Activated CD4-positive, alpha-beta T cell treated with anti-CD3 and anti-CD28 coated beads for 48 hours (primary cell): ENCODE results near the gene THAP3.
"Not testable (repeated sequence)": the region's sequence is repeated elsewhere in the genome, so short reads cannot be mapped to it uniquely, and the experiment has no call there.

Experiments
- DNase-seq: peaks from one replicate; pipeline ENCODE4 v3.0.0-alpha.2; 2020

The THAP3 gene

DNA sequence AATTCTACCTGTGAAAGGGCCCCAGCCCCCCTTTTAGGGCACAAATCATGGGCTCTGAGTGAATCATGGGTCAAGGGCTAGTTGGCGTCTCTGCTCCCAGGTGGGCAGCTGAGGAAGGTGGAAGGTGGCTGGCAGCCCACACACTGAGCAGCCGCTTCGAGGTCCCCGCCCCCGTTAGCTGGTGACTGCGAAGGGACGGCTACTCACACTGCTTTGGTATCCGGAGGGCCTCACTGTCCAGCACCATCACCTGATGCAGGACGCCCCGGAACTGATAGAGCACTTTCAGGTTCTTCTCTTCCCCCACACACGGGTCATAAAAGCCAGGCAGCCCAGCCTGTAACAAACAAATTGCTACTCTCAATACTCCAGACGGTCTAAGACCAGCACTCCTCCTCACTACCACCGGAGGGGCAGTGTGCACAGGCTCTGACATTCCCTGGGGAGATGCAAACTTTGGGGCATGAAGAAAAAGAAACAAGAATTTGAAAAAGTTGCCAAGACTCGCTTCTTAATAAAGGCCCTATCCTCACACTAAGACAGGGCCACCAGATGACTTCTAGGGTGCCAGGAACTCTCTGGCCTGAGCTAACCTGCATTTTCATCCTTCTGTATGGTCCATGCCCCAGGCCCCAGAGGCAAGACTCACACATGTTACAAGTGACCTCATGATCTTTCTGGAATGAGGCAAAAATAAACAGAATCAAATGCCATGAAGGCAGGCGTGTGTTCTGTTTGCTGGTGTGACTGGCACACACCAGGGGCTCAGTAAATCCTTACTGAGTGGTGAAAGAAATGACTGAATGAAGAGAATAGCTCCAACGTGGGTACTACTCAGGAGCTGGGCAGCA, 11.5 kb downstream of the THAP3 start:
- no peak for DNase-seq

DNA sequence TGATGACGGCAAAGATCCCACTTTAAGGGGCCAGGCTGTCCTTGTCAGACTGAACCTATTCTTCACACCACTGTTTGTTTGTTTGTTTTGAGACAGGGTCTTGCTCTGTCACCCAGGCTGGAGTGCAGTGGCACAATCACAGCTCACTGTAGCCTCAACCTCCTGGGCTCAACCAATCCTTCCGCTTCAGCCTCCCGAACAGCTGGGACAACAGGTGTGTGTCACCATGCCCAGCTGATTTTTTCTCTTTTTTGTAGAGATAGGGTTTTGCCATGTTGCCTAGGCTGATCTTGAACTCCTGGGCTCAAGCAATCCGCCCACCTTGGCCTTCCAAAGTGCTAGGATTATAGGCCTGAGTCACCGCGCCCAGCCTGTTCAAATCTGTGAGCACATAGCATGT, 12.1 kb downstream of the THAP3 start:
- not testable (repeated sequence) for DNase-seq

DNA sequence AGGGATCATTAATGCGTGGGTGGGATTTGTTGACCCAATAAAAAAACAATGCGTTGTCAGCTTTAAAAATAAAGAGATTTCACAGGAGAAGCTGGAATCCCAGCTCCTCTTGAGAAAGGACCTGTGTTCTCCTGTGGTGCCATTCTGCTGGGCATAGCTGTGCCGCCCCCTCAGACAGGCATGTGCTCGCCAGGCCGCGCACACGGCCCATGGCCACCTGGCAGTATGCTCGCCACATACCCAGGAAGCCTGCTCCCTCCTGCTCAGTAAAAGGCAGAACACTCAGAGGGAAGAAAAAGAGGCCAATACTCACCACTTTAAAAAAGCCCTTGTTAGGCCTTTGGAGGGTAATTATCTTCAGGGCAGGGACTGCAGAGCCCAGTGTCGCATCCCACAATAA, 13.1 kb downstream of the THAP3 start:
- DNase-seq = no peak

GRCh38 chr1:6638226-6638625, 13.6 kb downstream of the THAP3 start:
- DNase-seq = no peak

DNA sequence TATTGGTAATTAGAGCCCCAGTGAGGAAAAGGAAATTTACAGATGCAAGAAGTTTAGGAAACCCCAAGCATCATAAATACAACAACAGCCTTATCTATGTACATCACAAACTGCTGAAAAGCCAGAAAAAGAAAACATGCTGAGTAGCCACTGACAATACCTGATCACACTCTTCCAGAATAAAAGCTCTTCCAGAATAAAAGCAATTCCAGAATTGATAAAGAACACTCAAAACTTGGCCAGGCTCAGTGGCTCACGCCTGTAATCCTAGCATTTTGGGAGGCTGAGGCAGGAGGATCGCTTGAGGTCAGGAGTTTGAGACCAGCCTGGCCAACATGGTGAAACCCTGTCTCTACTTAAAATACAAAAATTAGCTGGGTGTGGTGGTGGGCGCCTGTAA, 16.2 kb downstream of the THAP3 start:
- DNase-seq = not testable (repeated sequence)

DNA sequence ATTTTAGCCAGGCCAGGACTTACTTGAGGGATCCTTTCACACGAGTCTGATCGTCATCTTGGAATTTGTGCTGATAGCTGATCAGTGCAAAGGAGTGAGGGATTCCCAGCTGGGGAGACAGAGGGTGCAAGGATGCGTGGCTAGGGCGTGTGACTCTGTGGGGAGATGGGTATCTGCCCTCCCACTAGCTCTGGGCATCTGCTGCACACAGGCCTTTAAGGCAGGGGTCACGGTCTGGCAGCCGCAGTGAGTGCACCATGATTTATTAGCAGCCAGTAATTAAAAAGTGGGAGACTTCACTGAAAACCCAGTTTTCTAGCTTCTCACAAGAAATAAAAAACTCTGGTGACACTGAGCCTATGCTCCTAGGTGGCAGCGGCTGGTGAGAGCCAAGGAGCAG, 20.4 kb downstream of the THAP3 start:
- no peak for DNase-seq

DNA sequence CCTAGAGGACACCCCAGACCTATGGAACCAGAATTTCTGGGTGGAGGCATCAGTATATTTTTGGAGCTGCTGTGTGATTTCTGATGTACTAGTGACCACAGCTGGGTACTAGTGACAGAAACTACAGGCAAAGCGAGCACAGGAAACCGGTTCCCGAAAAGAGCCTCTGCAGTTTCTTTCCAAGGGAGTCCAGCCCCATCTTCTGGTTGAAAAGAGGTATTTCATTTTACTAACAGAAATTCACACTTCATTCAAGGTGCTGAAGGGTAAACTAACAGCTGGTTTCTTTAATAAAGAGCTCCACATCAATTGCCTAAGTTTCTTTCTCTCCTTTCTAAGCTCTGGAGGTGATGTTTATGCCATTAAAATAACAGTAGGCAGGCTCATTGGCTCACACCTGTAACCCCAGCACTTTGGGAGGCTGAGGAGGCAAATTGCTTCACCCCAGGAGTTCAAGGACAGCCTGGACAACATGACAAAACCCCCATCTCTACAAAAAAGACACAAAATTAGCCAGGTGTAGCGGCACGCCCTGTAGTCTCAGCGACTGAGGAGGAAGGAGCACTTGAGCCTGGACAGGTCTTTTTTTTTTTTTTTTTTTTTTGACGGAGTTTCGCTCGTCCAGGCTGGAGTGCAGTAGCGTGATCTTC, 22.0 kb downstream of the THAP3 start:
- peak; percentile 26 for DNase-seq

- no peak for DNase-seq
These were observed 23.9 kb downstream of the THAP3 start for GRCh38 chr1:6648556-6648955.

GRCh38 chr1:6651909-6652308, 27.2 kb downstream of the THAP3 start:
- DNase-seq = no peak

GRCh38 chr1:6652986-6653385, 28.3 kb downstream of the THAP3 start:
- DNase-seq = no peak

GRCh38 chr1:6653436-6654290, 29.0 kb downstream of the THAP3 start:
- DNase-seq = no peak

GRCh38 chr1:6657138-6657537, 32.5 kb downstream of the THAP3 start:
- DNase-seq = no peak

DNA sequence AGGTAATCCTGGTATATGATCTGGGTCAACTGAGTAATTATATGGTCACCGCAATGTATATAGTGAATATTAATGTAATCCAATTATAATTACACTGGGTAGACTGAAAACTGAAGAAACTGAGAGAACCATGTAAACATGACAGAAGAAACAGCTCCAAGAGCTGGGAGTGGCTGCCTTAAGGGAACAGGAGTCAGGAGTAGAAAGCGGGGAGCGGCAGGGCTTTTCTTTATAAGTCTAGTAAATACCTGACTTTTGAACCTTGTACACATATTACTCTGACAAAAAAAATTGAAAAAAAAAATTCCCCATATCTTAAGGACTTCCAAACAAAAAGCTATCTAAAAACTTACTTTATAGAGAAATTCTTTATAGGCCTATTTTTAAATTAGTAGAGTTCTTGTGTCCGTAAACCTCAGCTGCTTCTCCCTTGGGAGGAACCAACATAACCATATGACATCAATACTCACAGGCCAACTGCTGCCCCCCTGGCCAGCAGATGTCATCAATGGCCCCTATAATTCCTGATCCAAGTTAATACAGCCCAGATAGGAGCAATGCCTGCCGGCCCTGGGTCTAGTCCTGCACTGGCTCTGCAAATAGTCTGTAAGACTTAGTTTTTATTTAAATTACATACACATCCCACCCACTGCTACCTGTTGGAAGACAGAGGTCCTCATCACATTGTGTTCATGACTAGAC, 33.8 kb downstream of the THAP3 start:
- DNase-seq = no peak

DNA sequence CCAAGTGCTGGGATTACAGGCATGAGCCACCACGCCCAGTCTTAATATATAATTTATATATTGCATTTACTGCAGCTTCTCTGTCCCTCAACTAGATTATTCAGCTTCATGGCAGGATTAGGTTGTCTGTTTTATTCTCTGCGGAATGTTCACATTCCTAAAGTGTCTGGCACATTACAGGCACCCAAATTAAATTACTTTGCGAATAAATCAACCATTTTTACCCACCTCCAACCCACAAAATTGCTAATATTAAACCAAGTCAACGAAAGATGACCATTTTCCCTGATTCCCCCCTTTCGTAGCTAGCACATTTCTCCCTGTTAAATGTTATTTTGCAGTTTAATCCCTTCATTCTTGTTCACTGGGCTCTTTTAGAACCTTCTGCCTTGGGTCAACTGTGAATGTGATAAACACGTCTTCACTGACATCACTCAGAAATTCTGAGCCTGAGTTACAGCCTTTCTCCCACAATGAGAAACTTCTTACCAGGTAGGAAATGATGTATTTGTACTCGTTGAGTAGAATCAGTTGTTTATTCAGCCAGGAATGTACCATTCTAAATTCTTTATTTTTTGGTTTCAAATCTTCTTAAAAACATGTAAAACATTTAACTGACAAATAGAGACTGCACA, 35.9 kb downstream of the THAP3 start:
- no peak for DNase-seq

GRCh38 chr1:6662468-6662867, 37.8 kb downstream of the THAP3 start:
- not testable (repeated sequence) for DNase-seq

DNA sequence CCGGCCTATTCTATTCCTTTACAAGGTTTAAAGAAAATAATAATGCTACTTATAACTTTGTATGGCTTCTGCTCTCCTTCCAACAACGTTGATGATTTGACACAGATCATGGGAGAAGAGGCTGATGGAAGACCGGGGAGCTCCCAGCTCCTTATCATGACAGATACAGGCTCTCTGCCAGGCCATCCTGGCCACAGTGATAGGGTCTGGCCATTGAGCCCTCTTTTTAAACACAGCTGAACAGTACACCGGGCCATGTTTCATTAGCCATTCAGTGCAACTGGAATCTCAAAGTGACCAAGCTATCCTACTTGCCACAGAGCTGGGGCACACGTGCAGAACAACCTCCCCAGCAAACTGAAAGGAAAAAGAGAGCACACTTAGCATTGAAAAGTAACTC, 42.0 kb downstream of the THAP3 start:
- no peak for DNase-seq

DNA sequence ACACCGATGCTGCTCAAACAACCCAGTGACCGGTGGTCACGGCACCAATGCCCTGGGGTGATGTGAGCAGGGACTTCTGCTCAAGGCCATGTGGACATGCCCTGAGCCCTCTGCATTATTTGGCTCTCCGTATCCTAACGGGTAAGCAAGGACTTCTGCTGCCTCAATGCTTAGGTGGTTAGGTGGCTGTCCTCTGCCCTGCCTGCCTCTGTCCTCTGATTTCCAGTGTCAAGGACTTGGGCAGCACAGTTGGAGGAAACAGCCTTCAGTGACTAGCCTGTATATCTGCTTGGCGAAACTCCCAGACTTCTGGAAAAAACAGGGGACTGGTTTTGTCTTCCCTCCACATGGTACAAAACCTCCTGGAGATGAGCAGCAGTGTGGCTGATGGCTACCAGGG, 42.5 kb downstream of the THAP3 start:
- DNase-seq = no peak

- DNase-seq = no peak
These were observed 43.8 kb downstream of the THAP3 start for GRCh38 chr1:6668503-6668902.

DNA sequence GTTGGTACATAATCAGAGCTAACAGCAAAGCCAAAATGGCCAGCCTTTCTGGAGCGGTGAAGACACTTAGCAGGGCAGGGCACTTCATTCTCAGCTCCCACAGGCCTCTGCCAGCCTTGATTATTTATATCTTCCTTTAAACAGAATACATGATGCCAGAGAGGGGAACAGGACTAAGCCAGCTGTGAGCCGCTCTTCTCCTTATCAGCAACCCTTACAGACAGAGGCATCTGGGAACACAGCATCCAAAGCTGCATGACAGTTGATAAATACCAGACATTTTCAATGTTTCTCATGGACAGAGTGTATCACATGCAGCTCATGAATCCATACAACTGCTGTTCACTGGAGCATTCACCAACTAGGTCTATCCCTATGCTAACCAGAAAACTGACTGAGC, 47.9 kb downstream of the THAP3 start:
- DNase-seq = no peak

- DNase-seq = no peak
These were observed 49.2 kb downstream of the THAP3 start for GRCh38 chr1:6673816-6674398.

GRCh38 chr1:6674771-6675170, 50.1 kb downstream of the THAP3 start:
- no peak for DNase-seq

GRCh38 chr1:6675941-6676340, 51.3 kb downstream of the THAP3 start:
- no peak for DNase-seq
